GM12878 (cell line): ENCODE measurements around the gene HAAO. TPM values are rescaled to one million over a fixed set of nuclear protein-coding genes. Genes with fewer than 3 reads are reported as not detected.

Experiments
- BMI1 ChIP-seq: fragments of 450-650 bp; IDR thresholded peaks from 2 replicates; pipeline ENCODE4 v1.6.1; 2016; ENCODE audit warnings: mild to moderate bottlenecking, moderate library complexity, borderline replicate concordance
- CBFB ChIP-seq: IDR thresholded peaks from 2 replicates; pipeline ENCODE4 v1.6.1; 2016; ENCODE audit warnings: antibody characterized with exemption, low read depth
- EP300 ChIP-seq, 2 experiments: fragments of 150-350 bp in 1 of 2; IDR thresholded peaks; 2 replicates each; pipeline ENCODE4 v1.6.1; 2011 to 2012; ENCODE audit warnings: low read depth in 2 of 2, low read length in 2 of 2, borderline replicate concordance in 1 of 2, improper control_type of control experiment in 1 of 2, inconsistent platforms in 1 of 2; ENCODE audit not compliant: control insufficient read depth in 1 of 2
- FOS ChIP-seq: IDR thresholded peaks from 3 replicates; pipeline ENCODE4 v1.6.1; 2011; ENCODE audit warnings: borderline replicate concordance; ENCODE audit not compliant: insufficient read length; ENCODE audit errors: extremely low read depth
- GABPA ChIP-seq: IDR thresholded peaks from 2 replicates; pipeline ENCODE4 v1.6.1; 2014; ENCODE audit warnings: antibody characterized with exemption, low read depth, mild to moderate bottlenecking, inconsistent platforms
- GATAD2B ChIP-seq: fragments of 450-650 bp; conservative IDR thresholded peaks from 2 replicates; pipeline ENCODE4 v1.6.1; 2017; ENCODE audit warnings: low read depth, mild to moderate bottlenecking, moderate library complexity
- IRF5 ChIP-seq: fragments of 450-650 bp; IDR thresholded peaks from 2 replicates; pipeline ENCODE4 v1.6.1; 2017; ENCODE audit warnings: borderline replicate concordance
- MLLT1 ChIP-seq: fragments of 450-650 bp; IDR thresholded peaks from 2 replicates; pipeline ENCODE4 v1.6.1; 2016; ENCODE audit warnings: mild to moderate bottlenecking
- NFYA ChIP-seq: IDR thresholded peaks from 2 replicates; pipeline ENCODE4 v1.6.1; 2011; ENCODE audit warnings: low read depth, mild to moderate bottlenecking, low read length, improper control_type of control experiment, borderline replicate concordance
- PAX5 ChIP-seq: IDR thresholded peaks from 2 replicates; pipeline ENCODE4 v1.6.1; 2011; ENCODE audit warnings: low read depth, low read length, borderline replicate concordance
- PRDM15 ChIP-seq: fragments of 450-650 bp; formaldehyde crosslinking; IDR thresholded peaks from 2 replicates; pipeline ENCODE4 v1.4.0; 2020; ENCODE audit warnings: mild to moderate bottlenecking, moderate library complexity
- RELA ChIP-seq: fragments of 450-650 bp; IDR thresholded peaks from 2 replicates; pipeline ENCODE4 v1.8.0; 2014; ENCODE audit warnings: borderline replicate concordance; ENCODE audit not compliant: partially characterized antibody
- RFX5 ChIP-seq: IDR thresholded peaks from 2 replicates; pipeline ENCODE4 v1.6.1; 2011; ENCODE audit warnings: low read depth, low read length, improper control_type of control experiment
- RUNX3 ChIP-seq: IDR thresholded peaks from 2 replicates; pipeline ENCODE4 v1.6.1; 2012; ENCODE audit warnings: low read length, inconsistent platforms
- SMARCA5 ChIP-seq: fragments of 450-650 bp; IDR thresholded peaks from 2 replicates; pipeline ENCODE4 v1.6.1; 2017; ENCODE audit warnings: mild to moderate bottlenecking
- SPI1 ChIP-seq: IDR thresholded peaks from 2 replicates; pipeline ENCODE4 v1.6.1; 2011; ENCODE audit warnings: low read depth, mild to moderate bottlenecking, low read length, moderate library complexity, borderline replicate concordance; ENCODE audit not compliant: insufficient read depth
- TCF12 ChIP-seq: IDR thresholded peaks from 2 replicates; pipeline ENCODE4 v1.6.1; 2011; ENCODE audit warnings: low read depth, mild to moderate bottlenecking, low read length
- ZBTB40 ChIP-seq: fragments of 450-650 bp; IDR thresholded peaks from 2 replicates; pipeline ENCODE4 v1.6.1; 2016; ENCODE audit warnings: mild to moderate bottlenecking, moderate library complexity, borderline replicate concordance
- polyA plus RNA-seq, 11 experiments: library from polyadenylated mRNA; depleted of rRNA in 4 of 11; unstranded in 6 of 11; stranded (reverse) in 5 of 11; fragments of >200 nt; fragmentation: Nextera tagmentation in 4 of 11; fragmentation: Illumina TruSeq in 1 of 11; extraction: Ambion mirVana in 4 of 11; extraction: Trizol in 1 of 11; gene quantifications; 1 replicate in 1 of 11; 2 replicates in 10 of 11; pipeline versions ENCODE4 v1.2.1 to v1.2.3, GENCODE V29; 2011 to 2016; ENCODE audit warnings: inconsistent platforms in 2 of 11, missing spikeins in 2 of 11, low read depth in 1 of 11
- total RNA-seq, 4 experiments: library from RNA; depleted of rRNA in 3 of 4; stranded (reverse); fragments of >200 nt in 3 of 4; fragmentation: Illumina TruSeq in 1 of 4; extraction: Trizol in 1 of 4; gene quantifications; 2 replicates each; pipeline versions ENCODE4 v1.2.1 to v1.2.3, GENCODE V29; 2013 to 2021

HAAO gene
- total and polyA plus RNA-seq, 10 of the 15 experiments (the other 5 are each of a cell fraction or from before 2014, with no cell fraction given) = 4.3 to 58.7 (median 26.8) TPM

- TF ChIP-seq ZBTB40 (peak; percentile 50; the same call in 1 of the 2 replicates), RELA (no peak), FOS (no peak), PRDM15 (CRISPR knock-in tag) (no peak), MLLT1 (peak; percentile 60; the same call in 1 of the 2 replicates), BMI1 (no peak; the same call in 1 of the 2 replicates), SMARCA5 (peak; percentile 58), IRF5 (peak; percentile 21; the same call in 1 of the 2 replicates), GATAD2B (0 out of 2 replicates have a peak, but pooled peaks have one; percentile 40), TCF12 (peak; percentile 86), PAX5 (peak; percentile 61; the same call in 1 of the 2 replicates), EP300 (IDR thresholded peaks at IDR 0.05; ENCODE audit: borderline replicate concordance in 1 of 2, control insufficient read depth in 1 of 2, low read depth in 2 of 2, low read length in 2 of 2) (peak; percentile 64 to 80), SPI1 (no peak), NFYA (no peak), CBFB (peak; percentile 41; the same call in 1 of the 2 replicates), RUNX3 (peak; percentile 94), RFX5 (peak; percentile 60; the same call in 1 of the 2 replicates), GABPA (peak; percentile 35; the same call in 1 of the 2 replicates)
Measured at GRCh38 chr2:42796427-42797248, 4.3 kb upstream of the HAAO start (continued).
